Effector memory CD8-positive, alpha-beta T cell (primary cell): ENCODE data around the gene RBM45.
"Not testable (repeated sequence)": the region's sequence is repeated elsewhere in the genome, so short reads cannot be mapped to it uniquely, and the experiment has no call there.

Source experiments
- ATAC-seq: fragments of 150-1000 bp; cut with Tn5 transposase; replicated peaks from 2 replicates; pipeline ENCODE4 v1.10.0; 2021; ENCODE audit warnings: mild to moderate bottlenecking, moderate library complexity
- DNase-seq, 3 experiments: peaks; one replicate each; pipeline ENCODE4 v3.0.0; 2021
- H3K27ac Mint-ChIP-seq, 2 donors: one replicate each; pipeline ENCODE4 v1.8.0; 2022; ENCODE audit warnings: mild to moderate bottlenecking in 2 of 2, mixed read lengths in 2 of 2, moderate library complexity in 2 of 2
- H3K27me3 Mint-ChIP-seq, 2 donors: one replicate each; pipeline ENCODE4 v1.8.0; 2022; ENCODE audit warnings: mixed read lengths in 2 of 2
- H3K36me3 Mint-ChIP-seq: one replicate; pipeline ENCODE4 v1.8.0; 2022; ENCODE audit warnings: mild to moderate bottlenecking, moderate library complexity, mixed read lengths; ENCODE audit not compliant: insufficient read depth
- H3K4me1 Mint-ChIP-seq, 2 donors: one replicate each; pipeline ENCODE4 v1.8.0; 2022; ENCODE audit warnings: low read depth in 2 of 2, mixed read lengths in 2 of 2
- H3K4me3 Mint-ChIP-seq, 2 donors: one replicate each; pipeline ENCODE4 v1.8.0; 2022; ENCODE audit warnings: mild to moderate bottlenecking in 2 of 2, mixed read lengths in 2 of 2, moderate library complexity in 2 of 2
- H3K9me3 Mint-ChIP-seq, 2 donors: one replicate each; pipeline ENCODE4 v1.8.0; 2022; ENCODE audit warnings: mixed read lengths in 2 of 2
- total RNA-seq, 9 experiments: gene quantifications; one replicate each; lab custom pipeline; 2026; lab: John Stamatoyannopoulos, UW

Gene RBM45
- total RNA-seq: 10.0 to 30.0 (median 24.7) reads per million in 9 experiments

DNA sequence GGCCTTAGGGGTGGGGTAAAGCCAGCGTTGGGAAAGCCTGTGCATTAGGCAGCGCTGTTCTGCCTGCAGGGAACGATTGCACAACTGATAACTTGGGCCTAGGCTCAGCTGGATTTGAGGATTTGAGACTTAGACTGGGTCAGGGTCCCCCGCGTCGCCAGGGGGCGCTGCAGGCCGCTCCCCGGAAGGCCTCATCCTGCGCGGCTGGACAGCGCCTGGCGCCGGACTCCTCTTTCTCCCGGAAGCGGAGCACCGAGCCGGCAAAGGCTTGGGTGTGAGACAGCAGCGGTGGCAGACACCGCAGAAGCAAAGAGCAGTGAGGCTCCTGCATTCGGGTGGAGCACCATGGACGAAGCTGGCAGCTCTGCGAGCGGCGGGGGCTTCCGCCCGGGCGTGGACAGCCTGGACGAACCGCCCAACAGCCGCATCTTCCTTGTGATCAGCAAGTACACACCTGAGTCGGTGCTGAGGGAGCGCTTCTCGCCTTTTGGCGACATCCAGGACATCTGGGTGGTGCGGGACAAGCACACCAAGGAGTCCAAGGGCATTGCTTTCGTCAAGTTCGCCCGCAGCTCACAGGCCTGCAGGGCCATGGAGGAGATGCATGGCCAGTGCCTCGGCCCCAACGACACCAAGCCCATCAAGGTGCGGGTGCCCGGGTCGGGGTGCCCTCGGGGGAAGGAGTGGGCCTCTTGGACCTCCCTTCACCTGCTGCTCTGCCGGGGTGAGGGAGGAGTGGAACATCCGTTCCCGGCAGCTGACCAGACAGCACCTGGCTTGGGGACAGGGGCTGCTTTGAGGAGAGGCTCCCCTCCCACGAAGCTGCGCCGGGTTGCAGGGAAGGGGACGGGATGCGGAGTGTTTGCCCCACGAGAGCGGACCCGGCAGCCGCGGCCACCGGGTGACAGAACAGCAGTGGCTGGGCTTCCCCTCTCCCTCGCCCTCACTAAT lies at the start of gene RBM45:
TSS of gene RBM45 (plus strand) at position 236 of the 951 bp plus-strand sequence. CDS start at position 346, 110 bp downstream.
- Mint-ChIP-seq H3K9me3 (no peaks in the 10 kb centered on the region), H3K27ac (peak within 1 kb of the TSS; percentile 94 to 95)
- ATAC-seq: peak; percentile 91

GRCh38 chr2:178066324-178066723 lies 45.9 kb upstream of the RBM45 start:
- peaks cover 22 to 38% of the 10 kb centered on the region in 2 donors for H3K27me3 Mint-ChIP-seq
- no peak overlapping the region for H3K27ac Mint-ChIP-seq
- DNase-seq (no peak), ATAC-seq (no peak)
- H3K4me3 Mint-ChIP-seq: no peak overlapping the region
- no peaks in the 10 kb centered on the region for H3K4me1 Mint-ChIP-seq
- no peaks in the 10 kb centered on the region for H3K36me3 Mint-ChIP-seq
- no peaks in the 10 kb centered on the region for H3K9me3 Mint-ChIP-seq

More for the DNA sequence above, at the start of gene RBM45:
- peak within 1 kb of the TSS; percentile 94 to 95 for H3K4me3 Mint-ChIP-seq
- H3K27me3 Mint-ChIP-seq: no peaks in the 10 kb centered on the region
- DNase-seq: peak; percentile 76 to 82 (median 82)
- H3K36me3 Mint-ChIP-seq: peaks cover 13% of the 10 kb centered on the region
- peaks cover 28 to 38% of the 10 kb centered on the region in 2 donors for H3K4me1 Mint-ChIP-seq

- Mint-ChIP-seq H3K4me1 (no peaks in the 10 kb centered on the region), H3K36me3 (no peaks in the 10 kb centered on the region), H3K27me3 (peaks cover 25 to 43% of the 10 kb centered on the region in 2 donors), H3K4me3 (no peak overlapping the region), H3K9me3 (no peaks in the 10 kb centered on the region), H3K27ac (no peak overlapping the region)
- DNase-seq: no peak
- ATAC-seq: no peak
Measured at GRCh38 chr2:178066890-178067669, 45.2 kb upstream of the RBM45 start.

- Mint-ChIP-seq H3K4me3 (no peak overlapping the region), H3K27me3 (peaks cover 41 to 49% of the 10 kb centered on the region in 2 donors), H3K9me3 (no peaks in the 10 kb centered on the region), H3K4me1 (peaks cover 7 to 8% of the 10 kb centered on the region in 2 donors), H3K27ac (no peak overlapping the region), H3K36me3 (no peaks in the 10 kb centered on the region)
- DNase-seq (no peak), ATAC-seq (no peak)
Measured at GRCh38 chr2:178068823-178069454, 43.3 kb upstream of the RBM45 start.

GRCh38 chr2:178069551-178069950 lies 42.7 kb upstream of the RBM45 start:
- Mint-ChIP-seq H3K9me3 (no peaks in the 10 kb centered on the region), H3K36me3 (no peaks in the 10 kb centered on the region), H3K4me1 (peaks cover 7 to 8% of the 10 kb centered on the region in 2 donors), H3K27ac (no peak overlapping the region), H3K4me3 (no peak overlapping the region), H3K27me3 (peaks cover 47 to 55% of the 10 kb centered on the region in 2 donors)
- DNase-seq (no peak), ATAC-seq (no peak)

DNA sequence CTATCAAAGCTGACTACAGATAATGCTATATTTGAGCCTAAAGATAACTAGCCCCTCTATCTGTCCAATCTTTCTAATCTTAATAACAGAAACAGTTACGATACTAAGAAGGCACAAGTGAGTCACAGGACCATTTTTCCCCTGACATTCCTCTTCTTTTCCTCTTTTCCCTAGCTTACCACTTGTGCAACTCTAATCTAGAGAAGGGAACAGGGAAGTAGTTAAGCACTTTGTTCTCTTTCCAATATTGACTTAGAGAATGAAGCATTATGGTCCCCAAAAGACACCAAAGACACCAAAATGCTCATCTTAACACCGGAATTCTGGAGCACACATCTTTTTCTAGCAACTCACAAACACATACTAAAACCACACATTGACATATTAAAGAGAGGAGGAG lies 41.4 kb upstream of the RBM45 start:
- H3K4me1 Mint-ChIP-seq: peaks cover 7 to 8% of the 10 kb centered on the region in 2 donors
- no peak overlapping the region for H3K27ac Mint-ChIP-seq
- H3K27me3 Mint-ChIP-seq: peaks cover 55 to 61% of the 10 kb centered on the region in 2 donors
- H3K4me3 Mint-ChIP-seq: no peak overlapping the region
- no peaks in the 10 kb centered on the region for H3K9me3 Mint-ChIP-seq
- H3K36me3 Mint-ChIP-seq: no peaks in the 10 kb centered on the region
- DNase-seq (no peak), ATAC-seq (no peak)

DNA sequence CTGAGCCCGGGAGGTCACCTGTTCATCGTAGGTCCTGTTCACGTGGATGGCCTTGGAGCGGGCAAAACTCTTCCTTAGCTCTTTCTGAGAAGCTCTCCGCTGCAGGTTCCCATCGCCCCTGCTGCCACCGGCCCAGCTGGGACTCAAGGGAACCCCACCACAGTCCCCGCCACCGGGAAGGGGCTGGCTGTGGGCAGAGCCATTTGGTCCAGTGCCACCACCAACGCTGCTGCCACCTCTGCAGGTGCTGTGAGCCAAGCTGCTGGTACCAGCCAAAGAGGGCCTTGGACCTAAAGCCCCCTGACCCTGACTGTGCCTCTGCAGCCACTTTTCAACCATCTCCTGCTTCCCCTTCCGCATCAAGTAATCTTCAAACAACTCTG lies 40.2 kb upstream of the RBM45 start:
- H3K9me3 Mint-ChIP-seq: no peaks in the 10 kb centered on the region
- H3K27me3 Mint-ChIP-seq: peaks cover 57 to 66% of the 10 kb centered on the region in 2 donors
- no peak overlapping the region for H3K4me3 Mint-ChIP-seq
- no peak for ATAC-seq
- DNase-seq: no peak
- no peaks in the 10 kb centered on the region for H3K36me3 Mint-ChIP-seq
- peaks cover 7 to 8% of the 10 kb centered on the region in 2 donors for H3K4me1 Mint-ChIP-seq
- no peak overlapping the region for H3K27ac Mint-ChIP-seq

- DNase-seq (no peak), ATAC-seq (peak; percentile 42)
- H3K27me3 Mint-ChIP-seq: peaks cover 62 to 65% of the 10 kb centered on the region in 2 donors
- H3K36me3 Mint-ChIP-seq: no peaks in the 10 kb centered on the region
- H3K4me1 Mint-ChIP-seq: peaks cover 7 to 8% of the 10 kb centered on the region in 2 donors
- H3K4me3 Mint-ChIP-seq: peak within 1 kb of the TSS; percentile 47 to 49
- no peak within 1 kb of the TSS for H3K27ac Mint-ChIP-seq
- H3K9me3 Mint-ChIP-seq: no peaks in the 10 kb centered on the region
Measured at GRCh38 chr2:178072383-178073301, 39.6 kb upstream of the RBM45 start, which contains the start of gene PDE11A. PDE11A (minus strand) TSS chr2:178072777; CDS start chr2:178072437, 340 bp downstream.

DNA sequence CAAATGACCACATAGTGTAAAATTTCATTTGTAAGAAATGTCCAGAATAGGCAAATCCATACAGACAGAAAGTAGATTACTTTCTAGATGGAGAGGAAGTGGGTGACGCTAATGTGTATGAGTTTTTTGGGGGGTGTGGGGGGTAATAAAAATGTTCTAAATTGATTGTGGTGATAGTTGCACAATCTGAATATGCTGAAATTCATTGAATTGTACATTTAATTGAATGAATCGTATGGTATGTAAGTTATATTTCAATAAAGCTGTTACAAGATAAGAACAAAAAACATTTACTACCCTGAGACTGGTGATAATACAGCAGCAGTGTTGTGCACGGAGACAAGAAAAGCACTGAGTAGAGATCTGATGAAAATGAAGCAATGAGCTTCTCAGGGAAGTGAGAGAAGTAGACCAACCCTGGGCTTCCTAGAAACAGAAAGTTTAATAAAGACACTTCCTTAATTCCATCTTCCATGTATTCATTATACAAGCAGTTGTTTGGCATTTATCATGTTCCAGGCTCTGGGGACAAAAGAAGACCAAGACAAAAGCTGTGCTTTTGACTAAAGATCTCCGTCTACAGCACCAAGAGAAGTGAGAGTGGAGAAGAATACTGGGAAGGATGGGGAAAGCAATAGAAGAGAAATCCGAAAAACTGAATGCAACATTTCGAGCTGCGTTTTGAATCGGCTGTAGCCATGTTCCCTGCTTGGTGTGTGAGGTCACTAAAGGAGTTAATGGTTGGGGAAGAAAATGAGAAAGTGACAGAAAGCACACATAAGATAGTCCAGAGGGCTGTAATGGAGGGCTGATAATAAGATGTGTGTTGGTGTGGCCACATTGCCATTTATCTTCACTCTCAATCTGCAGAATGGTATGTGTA lies 37.9 kb upstream of the RBM45 start:
- ATAC-seq: no peak
- H3K36me3 Mint-ChIP-seq: no peaks in the 10 kb centered on the region
- peaks cover 61 to 65% of the 10 kb centered on the region in 2 donors for H3K27me3 Mint-ChIP-seq
- H3K27ac Mint-ChIP-seq: no peak overlapping the region
- peaks cover 7 to 8% of the 10 kb centered on the region in 2 donors for H3K4me1 Mint-ChIP-seq
- H3K9me3 Mint-ChIP-seq: no peaks in the 10 kb centered on the region
- no peak for DNase-seq
- no peak overlapping the region for H3K4me3 Mint-ChIP-seq

GRCh38 chr2:178075006-178075326 lies 37.3 kb upstream of the RBM45 start:
- Mint-ChIP-seq H3K9me3 (no peaks in the 10 kb centered on the region), H3K36me3 (no peaks in the 10 kb centered on the region), H3K4me3 (no peak overlapping the region), H3K4me1 (peaks cover 7 to 8% of the 10 kb centered on the region in 2 donors), H3K27ac (no peak overlapping the region), H3K27me3 (peaks cover 62 to 67% of the 10 kb centered on the region in 2 donors)
- ATAC-seq (no peak), DNase-seq (no peak)

DNA sequence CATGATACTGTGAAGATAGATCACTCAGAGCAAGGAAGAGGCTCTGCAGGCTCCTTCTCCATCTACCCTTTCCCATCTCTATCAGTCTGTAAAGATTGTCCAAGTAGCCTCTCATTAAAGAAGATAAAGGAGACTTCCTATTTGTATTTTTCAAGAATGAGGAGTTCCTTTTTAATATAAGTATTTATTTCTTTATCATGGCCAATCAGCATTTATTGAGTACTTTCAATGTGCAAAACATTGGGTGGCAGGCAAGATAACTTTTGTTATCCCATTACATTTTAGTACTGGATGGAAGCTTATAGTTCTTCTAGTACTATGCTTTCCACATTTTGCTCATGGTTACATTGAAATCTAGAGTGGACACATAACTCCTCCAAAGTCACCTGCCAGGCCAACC lies 36.1 kb upstream of the RBM45 start:
- H3K9me3 Mint-ChIP-seq: no peaks in the 10 kb centered on the region
- H3K27ac Mint-ChIP-seq: no peak overlapping the region
- ATAC-seq: no peak
- peaks cover 61 to 62% of the 10 kb centered on the region in 2 donors for H3K27me3 Mint-ChIP-seq
- no peak overlapping the region for H3K4me3 Mint-ChIP-seq
- no peak for DNase-seq
- peaks cover 7 to 8% of the 10 kb centered on the region in 2 donors for H3K4me1 Mint-ChIP-seq
- no peaks in the 10 kb centered on the region for H3K36me3 Mint-ChIP-seq

DNA sequence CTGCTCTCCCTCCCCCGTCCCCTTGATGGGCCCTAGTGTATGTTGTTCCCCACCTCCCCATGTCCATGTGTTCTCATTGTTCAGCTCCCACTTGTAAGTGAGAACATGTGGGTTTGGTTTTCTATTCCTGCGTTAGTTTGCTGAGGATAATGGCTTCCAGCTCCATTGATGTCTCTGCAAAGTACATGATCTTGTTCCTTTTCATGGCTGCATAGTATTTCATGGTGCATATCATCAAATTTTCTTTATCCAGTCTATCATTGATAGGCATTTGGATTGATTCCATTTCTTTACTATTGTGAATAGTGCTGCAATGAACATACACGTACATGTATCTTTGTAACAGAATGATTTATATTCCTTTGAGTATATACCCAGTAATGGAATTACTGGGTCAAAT lies 33.0 kb upstream of the RBM45 start:
- not testable (repeated sequence) for DNase-seq, ATAC-seq, H3K36me3 Mint-ChIP-seq, H3K4me3 Mint-ChIP-seq, H3K9me3 Mint-ChIP-seq, H3K4me1 Mint-ChIP-seq, H3K27ac Mint-ChIP-seq
- peaks cover 30 to 40% of the 10 kb centered on the region in 2 donors for H3K27me3 Mint-ChIP-seq
